Subcutaneous adipose tissue (tissue), 4 donors: Measurements from ENCODE around the gene ST8SIA6. TPM values are rescaled to one million over a fixed set of nuclear protein-coding genes. Genes with fewer than 3 reads are reported as not detected.

Experiments used
- CTCF ChIP-seq: fragments of 450-650 bp; IDR thresholded peaks from one replicate; pipeline ENCODE4 v1.5.1; 2016; ENCODE audit warnings: low read depth, mild to moderate bottlenecking, control low read depth, antibody characterized with exemption, moderate library complexity
- total RNA-seq, 4 donors: library from RNA; depleted of rRNA; stranded (reverse); fragments of >200 nt; gene quantifications; one replicate each; pipeline ENCODE4 v1.1.0, GENCODE V29; 2016

ST8SIA6 gene
- total RNA-seq, 4 donors from 2014 or later = 0.51 to 3.0 (median 1.3) TPM; not detected in 1

GRCh38 chr10:17410907-17411306 is 43.5 kb downstream of the ST8SIA6 start:
- TF ChIP-seq CTCF = no peak

- no peak for TF ChIP-seq CTCF
These were observed 45.1 kb downstream of the ST8SIA6 start for GRCh38 chr10:17409170-17409733.

DNA sequence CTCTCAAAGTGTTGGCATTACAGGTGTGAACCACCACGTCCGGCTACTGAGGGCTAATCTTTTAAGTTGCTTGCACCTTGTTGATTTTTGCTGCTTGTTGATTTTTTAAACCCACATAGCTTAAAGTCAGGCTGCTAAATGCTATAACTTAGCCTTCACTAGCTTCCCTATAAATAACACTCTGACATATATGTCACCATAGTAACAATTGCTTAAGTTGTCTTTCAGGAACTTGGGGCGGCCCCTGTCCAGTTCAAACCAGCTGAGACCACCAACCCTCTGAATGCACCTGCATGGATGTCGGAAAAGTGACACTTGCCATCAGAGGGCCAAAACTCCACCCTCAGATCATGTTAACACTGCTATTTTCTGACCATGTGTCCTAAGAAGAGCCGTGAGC is 47.3 kb downstream of the ST8SIA6 start:
- no peak for TF ChIP-seq CTCF

DNA sequence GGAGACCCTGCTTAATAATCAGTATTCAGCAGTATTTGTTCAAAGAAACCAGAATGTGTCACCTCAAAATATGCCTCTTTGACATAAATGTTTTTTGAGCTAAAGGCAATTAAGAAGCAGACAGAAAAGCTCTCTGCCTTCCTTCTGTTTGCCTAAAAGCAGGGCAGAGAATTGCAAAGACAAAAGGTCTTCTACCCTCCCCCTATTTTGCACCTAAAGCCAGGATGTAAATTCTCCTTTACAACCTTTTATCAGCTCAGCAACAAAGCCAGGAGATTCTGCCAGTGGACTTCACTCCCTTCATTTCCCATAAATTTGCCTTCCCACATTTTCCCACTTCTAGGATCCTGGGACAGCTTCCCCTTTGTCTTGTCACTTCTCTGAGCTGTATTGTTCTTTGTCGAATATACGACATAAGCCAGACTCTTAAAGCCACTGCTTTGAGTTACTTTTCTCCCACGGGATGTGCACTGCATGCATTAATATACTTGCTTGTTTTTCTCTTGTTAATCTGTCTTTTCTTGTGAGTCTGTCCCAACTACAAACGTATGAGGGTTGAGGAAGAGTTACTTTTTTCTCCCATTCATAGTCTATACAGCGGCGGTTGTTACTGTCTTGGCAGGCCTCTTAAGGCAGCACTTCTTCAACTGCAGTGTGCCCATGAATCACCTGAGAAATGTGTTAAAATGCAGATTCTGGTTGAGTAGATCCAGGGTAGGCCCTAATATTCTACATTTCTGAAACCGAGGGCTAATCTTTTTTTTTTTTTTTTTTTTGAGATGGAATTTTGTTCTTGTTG is 48.2 kb downstream of the ST8SIA6 start:
- TF ChIP-seq CTCF = no peak

DNA sequence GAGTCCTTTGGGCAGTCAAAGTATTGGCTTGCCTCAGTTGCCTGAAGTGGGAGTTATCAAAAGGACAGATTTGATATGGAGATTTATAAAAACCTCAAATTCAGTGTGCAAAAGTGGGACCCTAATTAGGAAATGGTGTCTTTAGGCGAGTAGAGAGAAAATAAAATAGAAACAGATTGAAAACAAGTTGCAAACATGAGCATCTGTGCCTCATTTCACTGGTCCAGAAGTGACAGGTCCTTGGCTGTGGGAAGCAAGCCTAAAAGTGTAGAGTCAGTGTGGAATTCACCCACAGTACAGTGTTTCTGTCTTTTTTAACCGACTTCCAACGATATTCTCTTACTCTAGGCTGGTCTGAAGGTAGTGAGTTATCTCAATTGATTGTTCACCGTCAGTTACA is 51.2 kb downstream of the ST8SIA6 start:
- no peak for TF ChIP-seq CTCF

- TF ChIP-seq CTCF = no peak
These were observed 58.4 kb downstream of the ST8SIA6 start for GRCh38 chr10:17396004-17396403.

- TF ChIP-seq CTCF = no peak
These were observed 59.5 kb downstream of the ST8SIA6 start for GRCh38 chr10:17394854-17395253.
